Mesodermal cell (in vitro differentiated cells): ENCODE data around the gene POLD1.

ENCODE experiments used
- H3K27ac ChIP-seq: 2 replicates; pipeline ENCODE4 v1.7.0; 2013; ENCODE audit warnings: mild to moderate bottlenecking, low read depth, low read length, moderate library complexity; ENCODE audit not compliant: severe bottlenecking
- H3K36me3 ChIP-seq: 2 replicates; pipeline ENCODE4 v1.7.1; 2013; ENCODE audit warnings: mild to moderate bottlenecking, low read length, moderate library complexity; ENCODE audit not compliant: control insufficient read depth, insufficient read depth
- H3K4me1 ChIP-seq: one replicate; pipeline ENCODE4 v1.7.1; 2013; ENCODE audit warnings: mild to moderate bottlenecking, low read length; ENCODE audit not compliant: insufficient read depth, control insufficient read depth, poor library complexity, severe bottlenecking
- H3K4me3 ChIP-seq: 2 replicates; pipeline ENCODE4 v1.7.0; 2013; ENCODE audit warnings: low read length, control low read depth, mild to moderate bottlenecking; ENCODE audit not compliant: insufficient read depth, poor library complexity, severe bottlenecking; ENCODE audit errors: extremely low read depth
- H3K9me3 ChIP-seq: 2 replicates; pipeline ENCODE4 v1.7.1; 2013; ENCODE audit warnings: mild to moderate bottlenecking, low read length, moderate library complexity; ENCODE audit not compliant: control insufficient read depth
- WGBS, 2 experiments: methylation state at CpG; one replicate each; pipeline ENCODE4 v1.1.5; 2013; ENCODE audit warnings: missing lambda C conversion rate in 2 of 2; ENCODE audit not compliant: insufficient coverage in 2 of 2; 5-methylcytosine and 5-hydroxymethylcytosine counted together

POLD1 gene

GRCh38 chr19:50420808-50421207 lies 36.7 kb downstream of the POLD1 start:
- Histone ChIP-seq H3K27ac (no peak overlapping the region), H3K4me3 (no peak overlapping the region), H3K9me3 (no peaks in the 10 kb centered on the region), H3K36me3 (no peaks in the 10 kb centered on the region), H3K4me1 (peaks cover 11% of the 10 kb centered on the region)
- WGBS, 2 experiments = 0 to 67% methylated on average over 1 to 3 of the region's 3 CpGs

- 87 to 92% methylated on average over 10 to 11 of the region's 18 CpGs for WGBS, 2 experiments
- Histone ChIP-seq H3K4me3 (no peak overlapping the region), H3K4me1 (peaks cover 11% of the 10 kb centered on the region), H3K36me3 (no peaks in the 10 kb centered on the region), H3K9me3 (no peaks in the 10 kb centered on the region), H3K27ac (no peak overlapping the region)
These were observed 38.5 kb downstream of the POLD1 start for GRCh38 chr19:50422397-50423278.

- Histone ChIP-seq H3K27ac (no peak overlapping the region), H3K36me3 (no peaks in the 10 kb centered on the region), H3K4me3 (no peak overlapping the region), H3K9me3 (no peaks in the 10 kb centered on the region), H3K4me1 (peaks cover 8% of the 10 kb centered on the region)
- 93 to 95% methylated on average over 12 to 18 of the region's 22 CpGs for WGBS, 2 experiments
These were observed 39.3 kb downstream of the POLD1 start for GRCh38 chr19:50423279-50424113.

GRCh38 chr19:50425581-50425980 lies 41.4 kb downstream of the POLD1 start:
- no peaks in the 10 kb centered on the region for H3K9me3 ChIP-seq
- no peak overlapping the region for H3K27ac ChIP-seq
- 65 to 97% methylated on average over 3 to 6 of the region's 7 CpGs for WGBS, 2 experiments
- no peak overlapping the region for H3K4me3 ChIP-seq
- H3K4me1 ChIP-seq = no peaks in the 10 kb centered on the region
- no peaks in the 10 kb centered on the region for H3K36me3 ChIP-seq

GRCh38 chr19:50427318-50427925 lies 43.3 kb downstream of the POLD1 start:
- no peak overlapping the region for H3K4me3 ChIP-seq
- H3K4me1 ChIP-seq = peaks cover 1% of the 10 kb centered on the region
- WGBS, 2 experiments = 94 to 95% methylated on average over 11 to 17 of the region's 26 CpGs
- H3K27ac ChIP-seq = no peak overlapping the region
- no peaks in the 10 kb centered on the region for H3K36me3 ChIP-seq
- no peaks in the 10 kb centered on the region for H3K9me3 ChIP-seq

GRCh38 chr19:50427997-50428425 lies 43.9 kb downstream of the POLD1 start:
- peaks cover 3% of the 10 kb centered on the region for H3K4me1 ChIP-seq
- H3K27ac ChIP-seq = no peak overlapping the region
- 87 to 92% methylated on average over 35 to 38 of the region's 38 CpGs for WGBS, 2 experiments
- no peaks in the 10 kb centered on the region for H3K9me3 ChIP-seq
- no peaks in the 10 kb centered on the region for H3K36me3 ChIP-seq
- H3K4me3 ChIP-seq = no peak overlapping the region

GRCh38 chr19:50428772-50429463 lies 44.8 kb downstream of the POLD1 start:
- no peak overlapping the region for H3K27ac ChIP-seq
- H3K9me3 ChIP-seq = no peaks in the 10 kb centered on the region
- H3K4me1 ChIP-seq = peaks cover 3% of the 10 kb centered on the region
- H3K4me3 ChIP-seq = no peak overlapping the region
- WGBS, 2 experiments = 86 to 92% methylated on average over 5 to 7 of the region's 7 CpGs
- no peaks in the 10 kb centered on the region for H3K36me3 ChIP-seq

GRCh38 chr19:50430888-50431342 lies 46.8 kb downstream of the POLD1 start:
- 62 to 81% methylated on average over 5 to 9 of the region's 13 CpGs for WGBS, 2 experiments
- Histone ChIP-seq H3K27ac (no peak overlapping the region), H3K36me3 (no peaks in the 10 kb centered on the region), H3K4me3 (peak overlapping the region; percentile 50), H3K9me3 (no peaks in the 10 kb centered on the region), H3K4me1 (peaks cover 3% of the 10 kb centered on the region)

- H3K4me3 ChIP-seq = peak overlapping the region; percentile 50
- WGBS, 2 experiments = 5 to 8% methylated on average over 19 to 20 of the region's 54 CpGs
- H3K36me3 ChIP-seq = no peaks in the 10 kb centered on the region
- H3K9me3 ChIP-seq = no peaks in the 10 kb centered on the region
- peak overlapping the region; percentile 10 for H3K27ac ChIP-seq
- peaks cover 3% of the 10 kb centered on the region for H3K4me1 ChIP-seq
These were observed 47.4 kb downstream of the POLD1 start for GRCh38 chr19:50431343-50432220.
